GM21360 (cell line): ENCODE measurements around the gene FNBP1.
"Not testable (repeated sequence)": the region's sequence is repeated elsewhere in the genome, so short reads cannot be mapped to it uniquely, and the experiment has no call there.

Source experiments
- ATAC-seq: cut with Tn5 transposase; IDR thresholded peaks from one replicate; pipeline ENCODE4 v1.9.1; 2021; ENCODE audit warnings: mild to moderate bottlenecking, moderate library complexity; ENCODE audit not compliant: unreplicated experiment

FNBP1 gene

DNA sequence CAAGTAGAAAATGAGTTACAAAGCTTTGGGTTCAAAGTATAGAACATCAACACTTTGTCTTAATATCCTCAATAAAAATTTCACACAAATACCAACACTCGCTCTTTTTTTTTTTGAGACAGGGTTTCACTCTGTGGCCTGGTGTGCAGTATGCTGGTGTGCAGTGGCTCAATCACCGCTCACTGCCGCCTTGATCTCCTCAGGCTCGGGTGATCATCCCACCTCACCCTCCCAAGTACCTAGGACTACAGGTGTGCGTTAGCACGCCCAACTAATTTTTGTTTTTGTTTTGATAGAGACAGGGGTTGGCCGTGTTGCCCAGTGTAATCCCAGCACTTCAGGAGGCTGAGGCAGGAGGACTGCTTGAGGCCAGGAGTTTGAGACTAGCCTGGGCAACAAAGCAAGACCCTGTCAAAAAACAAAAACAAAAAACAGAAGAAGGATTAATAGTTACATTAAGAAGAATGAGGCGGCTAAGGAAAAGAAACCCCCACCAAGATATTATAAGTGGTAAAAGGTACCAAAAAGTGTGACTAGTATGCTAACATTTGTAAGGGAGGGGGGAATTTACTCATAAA lies 20.3 kb downstream of the FNBP1 start:
- no peak for ATAC-seq

DNA sequence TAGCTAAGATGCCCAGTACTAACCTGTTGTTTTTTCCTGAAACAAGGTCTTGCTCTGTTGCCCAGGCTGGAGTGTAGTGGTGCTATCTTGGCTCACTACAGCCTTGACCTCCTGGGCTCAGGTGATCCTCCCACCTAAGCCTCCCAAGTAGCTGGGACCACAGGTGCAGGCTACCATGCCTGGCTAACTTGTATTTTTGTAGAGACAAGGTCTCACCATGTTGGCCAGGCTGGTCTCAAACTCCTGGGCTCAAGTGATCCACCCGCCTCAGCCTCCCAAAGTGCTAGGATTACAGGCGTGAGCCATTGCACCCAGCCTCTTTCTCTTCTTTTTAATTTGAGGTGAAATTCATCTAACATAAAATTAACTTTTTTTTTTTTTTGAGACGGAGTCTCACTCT lies 21.1 kb downstream of the FNBP1 start:
- not testable (repeated sequence) for ATAC-seq

DNA sequence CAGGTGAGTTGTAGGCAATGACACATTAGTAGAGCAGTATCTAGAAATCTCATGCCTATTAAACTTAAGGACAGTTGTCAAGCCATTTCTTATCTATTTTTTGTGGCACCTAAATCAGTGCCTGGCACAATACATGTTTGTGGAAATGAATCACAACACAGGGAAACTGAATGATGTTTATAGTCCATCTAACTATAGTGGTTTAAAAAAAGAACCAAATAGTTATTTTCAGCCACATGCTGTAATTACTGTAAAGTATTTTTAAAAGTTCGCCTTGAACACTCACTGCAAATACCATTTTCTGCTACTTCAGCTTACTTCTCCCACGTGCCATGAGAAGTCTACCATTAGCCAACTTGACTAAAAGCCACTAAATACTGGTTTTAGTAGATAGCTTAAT lies 21.9 kb downstream of the FNBP1 start:
- ATAC-seq: no peak

DNA sequence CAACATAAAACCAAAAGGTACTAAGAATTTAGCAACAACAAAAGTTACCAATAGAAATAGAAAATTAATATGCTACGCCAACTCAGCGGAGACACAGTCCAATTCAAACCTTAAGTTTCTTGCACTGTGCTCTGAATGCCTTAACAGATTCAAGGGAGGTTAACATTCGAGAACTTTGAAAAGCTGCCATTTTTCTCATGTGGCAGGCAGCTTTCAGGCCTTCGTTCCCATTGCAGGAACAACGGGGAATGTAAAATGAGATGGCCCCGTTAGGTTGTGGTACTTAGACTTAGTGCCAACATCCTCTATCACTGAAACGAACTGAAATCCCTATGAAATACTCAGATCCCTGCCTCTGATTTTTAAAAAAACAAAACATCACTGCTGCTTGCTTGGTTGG lies 22.4 kb downstream of the FNBP1 start:
- ATAC-seq: no peak

DNA sequence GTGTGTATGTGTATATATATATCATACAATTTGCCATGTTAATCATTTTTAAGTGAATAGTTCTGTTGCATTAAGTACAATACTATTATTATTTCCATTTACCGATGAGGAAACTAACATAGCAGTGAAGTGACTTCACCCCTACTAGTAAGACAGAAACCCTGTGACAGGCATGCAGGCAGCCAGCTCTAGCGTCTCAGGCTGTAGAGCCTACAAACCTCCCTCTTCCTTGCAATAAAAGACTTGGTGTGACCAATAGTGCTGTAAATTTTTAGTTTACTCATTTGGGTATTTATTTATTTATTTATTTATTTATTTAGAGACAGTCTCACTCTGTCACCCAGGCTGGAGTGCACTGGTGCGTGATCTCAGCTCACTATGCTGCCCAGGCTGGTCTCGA lies 24.7 kb downstream of the FNBP1 start:
- no peak for ATAC-seq

DNA sequence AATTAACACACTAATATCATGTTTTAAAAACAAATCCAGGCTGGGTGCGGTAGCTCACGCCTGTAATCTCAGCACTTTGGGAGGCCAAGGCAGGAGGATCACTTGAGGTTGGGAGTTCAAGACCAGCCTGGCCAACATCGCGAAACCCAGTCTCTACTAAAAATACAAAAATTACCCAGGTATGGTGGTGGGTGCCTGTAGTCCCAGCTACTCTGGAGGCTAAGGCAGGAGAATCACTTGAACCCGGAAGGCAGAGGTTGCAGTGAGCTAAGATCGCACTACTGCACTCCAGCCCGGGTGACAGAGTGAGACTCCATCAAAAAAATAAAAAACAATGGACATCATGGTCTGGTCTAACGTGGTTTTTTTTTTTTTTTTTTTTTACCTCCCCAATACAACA lies 25.5 kb downstream of the FNBP1 start:
- not testable (repeated sequence) for ATAC-seq

DNA sequence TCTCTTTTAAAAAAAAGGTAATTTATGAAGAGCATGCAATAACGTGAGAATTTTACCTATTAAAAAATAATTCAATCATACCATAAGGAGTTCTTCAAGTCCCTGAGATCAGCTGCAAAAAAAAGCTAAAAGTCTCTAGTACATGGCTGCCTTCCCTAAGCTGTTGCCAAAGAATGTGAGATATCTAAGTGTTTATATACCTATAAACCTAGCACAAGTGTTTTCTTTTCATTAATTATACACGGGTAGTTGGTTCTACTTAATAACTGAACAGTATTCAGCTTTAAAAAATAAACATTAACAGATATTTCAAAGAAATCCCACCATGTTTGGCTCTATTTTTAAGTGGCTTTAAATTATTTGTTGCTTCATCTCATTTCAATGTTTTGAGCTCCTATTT lies 25.9 kb downstream of the FNBP1 start:
- ATAC-seq: no peak

DNA sequence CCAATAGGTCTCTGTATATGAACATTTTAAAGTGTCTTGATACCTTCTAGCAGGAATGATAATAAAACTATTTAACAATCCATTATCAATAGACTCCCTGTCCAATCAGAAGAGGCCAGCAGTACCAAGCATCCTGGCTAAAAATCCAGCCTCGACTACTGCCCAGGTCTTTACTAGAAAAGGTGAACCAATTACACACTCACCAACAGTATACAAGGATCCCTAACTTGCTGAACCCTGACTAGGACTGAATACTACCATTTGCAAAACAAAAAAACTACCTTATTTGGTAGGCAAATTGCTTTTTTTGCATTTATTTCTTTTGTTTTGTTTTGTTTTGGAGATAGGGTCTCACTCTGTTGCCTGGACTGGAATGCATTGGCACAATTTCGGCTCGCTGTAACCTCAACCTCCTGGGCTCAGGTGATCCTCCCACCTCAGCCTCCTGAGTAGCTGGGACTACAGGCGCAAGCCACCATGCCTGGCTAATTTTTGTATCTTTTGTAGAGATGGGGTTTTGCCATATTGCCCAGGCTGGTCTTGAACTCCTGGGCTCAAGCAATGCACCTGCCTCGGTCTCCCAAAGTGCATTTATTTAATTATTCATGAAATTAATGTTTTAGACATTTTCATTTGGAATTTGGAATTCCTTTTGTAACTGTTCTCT lies 27.5 kb downstream of the FNBP1 start:
- ATAC-seq: no peak

DNA sequence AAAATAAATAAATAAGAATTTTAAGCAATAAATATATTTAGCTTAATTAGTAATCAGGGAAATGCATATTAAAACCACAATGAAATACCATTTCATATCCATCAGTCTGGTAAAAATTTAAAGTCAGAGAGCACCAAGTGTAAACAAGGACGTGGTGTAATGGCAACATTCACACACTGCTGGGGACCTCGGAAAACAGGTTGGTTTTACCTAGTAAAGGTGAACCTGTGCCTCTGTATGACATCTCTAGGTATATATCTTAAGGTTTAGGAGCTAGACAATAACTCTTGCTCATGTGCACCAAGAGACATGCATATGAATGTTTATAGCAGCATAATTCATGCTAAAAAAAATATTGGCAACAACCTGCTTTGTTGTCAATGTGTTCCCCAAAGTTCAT lies 29.7 kb downstream of the FNBP1 start:
- ATAC-seq: no peak

DNA sequence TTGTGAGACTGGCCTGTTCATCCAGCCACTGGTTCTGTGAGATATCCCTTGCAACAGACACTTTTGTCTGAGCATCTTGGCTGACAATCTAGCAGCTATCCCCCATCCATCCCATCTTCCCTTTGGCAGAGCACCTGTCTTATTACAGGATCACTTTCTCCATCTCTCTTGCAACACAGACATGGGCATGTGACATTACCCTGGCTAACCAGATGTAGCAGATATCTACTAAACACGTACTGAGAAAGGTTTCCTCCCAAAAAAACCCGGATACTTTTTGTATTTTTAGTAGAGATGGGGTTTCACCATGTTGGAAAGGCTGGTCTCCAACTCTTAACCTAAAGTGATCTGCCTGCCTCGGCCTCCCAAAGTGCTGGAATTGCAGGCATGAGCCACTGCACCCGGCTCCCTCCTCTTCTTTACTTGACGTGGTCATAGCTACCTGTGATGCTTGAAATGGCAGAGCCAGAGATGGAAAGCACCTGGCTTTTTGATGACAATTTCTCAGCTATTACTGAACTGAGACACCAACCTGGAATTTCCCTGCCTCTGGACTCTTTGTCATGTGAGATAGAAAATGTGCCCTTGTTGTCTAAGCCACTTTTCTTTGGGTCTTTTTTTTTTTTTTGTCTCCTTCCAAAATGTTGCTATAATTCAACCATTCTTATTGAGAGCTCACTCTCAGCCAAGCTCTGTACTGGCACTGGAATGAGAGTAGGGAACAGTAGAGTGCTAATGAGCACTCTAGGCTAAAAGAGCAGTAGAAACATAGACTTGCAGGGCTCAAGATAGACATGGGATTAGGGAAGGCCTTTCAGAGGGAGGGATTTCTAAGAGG lies 32.6 kb downstream of the FNBP1 start:
- ATAC-seq: peak; percentile 38

DNA sequence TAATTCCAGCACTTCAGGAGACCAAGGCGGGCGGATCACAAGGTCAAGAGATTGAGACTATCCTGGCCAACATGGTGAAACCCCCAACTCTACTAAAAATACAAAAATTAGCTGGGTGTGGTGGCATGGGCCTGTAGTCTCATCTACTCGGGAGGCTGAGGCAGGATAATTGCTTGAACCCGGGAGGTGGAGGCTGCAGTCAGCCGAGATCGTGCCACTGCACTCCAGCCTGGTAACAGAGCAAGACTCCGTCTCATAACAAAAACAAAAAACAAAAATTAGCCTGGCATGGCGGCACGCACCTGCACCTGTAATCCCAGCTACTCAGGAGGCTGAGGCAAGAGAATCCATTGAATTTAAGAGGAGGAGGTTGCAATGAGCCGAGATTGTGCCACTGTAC lies 33.4 kb downstream of the FNBP1 start:
- ATAC-seq: not testable (repeated sequence)

DNA sequence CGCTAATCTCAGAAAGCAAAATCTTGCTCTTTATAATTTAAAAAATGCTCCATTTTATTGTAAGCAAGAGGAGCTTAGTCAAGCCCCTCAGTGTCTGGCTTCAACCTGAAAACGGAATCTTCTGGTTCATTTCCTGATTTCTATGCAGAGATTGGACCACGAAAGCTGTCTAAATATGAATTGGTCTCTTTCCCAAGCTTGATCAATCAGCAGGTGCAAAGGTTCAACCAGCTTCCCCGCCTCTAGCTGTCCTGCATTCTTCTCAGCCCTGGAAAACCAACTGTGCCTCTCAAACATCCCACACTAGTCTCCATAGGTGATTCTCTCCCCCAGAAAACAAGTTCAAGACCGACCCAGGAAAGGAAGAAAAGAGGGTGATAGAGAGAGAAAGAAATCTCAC lies 34.5 kb downstream of the FNBP1 start:
- ATAC-seq: no peak

DNA sequence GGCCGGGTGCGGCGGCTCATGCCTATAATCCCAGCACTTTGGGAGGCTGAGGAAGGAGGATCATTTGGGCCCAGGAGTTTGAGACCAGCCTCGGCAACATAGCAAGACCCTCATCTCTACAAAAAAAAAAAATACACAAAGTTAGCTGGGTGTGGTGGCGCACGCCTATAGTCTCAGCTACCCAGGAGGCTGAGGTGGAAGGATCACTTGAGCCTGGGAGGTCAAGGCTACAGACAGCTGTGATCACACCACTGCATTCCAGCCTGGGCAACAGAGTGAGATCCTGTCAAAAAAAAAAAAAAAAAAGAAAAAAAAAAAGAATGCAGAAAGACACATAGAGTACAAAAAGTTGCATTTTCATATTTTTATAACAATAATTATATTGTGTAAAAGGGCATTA lies 36.0 kb downstream of the FNBP1 start:
- ATAC-seq: not testable (repeated sequence)

DNA sequence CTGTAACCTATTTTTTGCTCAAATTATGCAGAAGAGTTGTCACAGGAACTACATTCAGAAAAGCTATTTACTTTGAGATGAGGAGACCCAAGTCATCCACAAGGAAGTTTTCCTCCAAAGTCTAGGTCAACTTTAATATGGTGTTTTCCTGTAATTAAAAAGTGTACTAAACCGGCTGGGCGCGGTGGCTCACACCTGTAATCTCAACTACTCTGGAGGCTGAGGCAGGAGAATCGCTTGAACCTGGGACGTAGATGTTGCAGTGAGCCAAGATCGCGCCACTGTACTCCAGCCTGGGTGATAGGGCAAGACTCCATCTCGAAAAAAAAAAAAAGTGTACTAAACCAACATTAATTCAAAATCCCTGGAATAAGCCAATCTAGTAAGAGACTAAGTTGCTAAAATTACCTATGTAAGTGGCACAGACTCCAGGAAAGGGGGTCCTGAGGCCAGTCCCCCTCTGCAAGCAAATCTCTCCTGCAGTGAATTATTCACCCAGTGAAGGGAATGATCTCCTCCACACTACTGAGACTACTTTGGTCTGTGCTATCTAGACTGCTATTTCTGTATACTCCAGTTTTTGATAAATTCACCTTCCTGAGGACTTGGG lies 38.9 kb downstream of the FNBP1 start:
- no peak for ATAC-seq

DNA sequence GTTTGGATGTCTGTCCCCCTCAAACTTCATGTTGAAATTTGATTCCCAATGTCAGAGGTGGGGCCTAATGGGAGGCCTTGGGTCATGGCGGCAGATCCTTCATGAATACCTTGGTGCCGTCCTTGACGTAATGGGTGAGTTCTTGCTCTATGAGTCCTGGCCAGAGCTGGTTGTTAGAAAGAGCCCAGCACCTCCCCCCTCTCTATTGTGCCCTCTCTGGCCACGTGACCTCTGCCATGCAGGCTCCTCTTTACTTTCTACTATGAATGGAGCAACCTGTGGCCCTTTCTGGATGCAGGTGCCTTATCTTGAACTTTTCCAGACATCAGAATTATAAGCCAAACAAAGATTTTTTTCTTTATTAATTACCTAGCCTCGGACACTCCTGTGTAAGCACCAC lies 40.7 kb downstream of the FNBP1 start:
- ATAC-seq: no peak

DNA sequence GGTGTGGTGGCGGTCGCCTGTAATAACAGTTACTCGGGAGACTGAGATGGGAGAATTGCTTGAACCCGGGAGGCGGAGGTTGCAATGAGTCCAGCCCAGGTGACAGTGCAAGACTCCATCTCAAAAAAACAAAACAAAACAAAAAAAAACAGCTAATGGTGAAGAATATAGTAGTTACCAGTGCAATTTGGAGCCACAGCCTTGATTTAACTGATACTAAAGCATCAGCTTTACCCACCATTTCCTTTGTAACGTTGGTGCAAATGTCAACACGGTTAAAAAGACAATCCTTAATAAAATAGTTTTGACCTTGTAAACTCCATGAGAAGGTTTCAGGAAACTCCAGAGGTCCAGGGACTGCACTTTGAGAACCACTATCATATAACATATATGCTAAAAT lies 41.8 kb downstream of the FNBP1 start:
- no peak for ATAC-seq

DNA sequence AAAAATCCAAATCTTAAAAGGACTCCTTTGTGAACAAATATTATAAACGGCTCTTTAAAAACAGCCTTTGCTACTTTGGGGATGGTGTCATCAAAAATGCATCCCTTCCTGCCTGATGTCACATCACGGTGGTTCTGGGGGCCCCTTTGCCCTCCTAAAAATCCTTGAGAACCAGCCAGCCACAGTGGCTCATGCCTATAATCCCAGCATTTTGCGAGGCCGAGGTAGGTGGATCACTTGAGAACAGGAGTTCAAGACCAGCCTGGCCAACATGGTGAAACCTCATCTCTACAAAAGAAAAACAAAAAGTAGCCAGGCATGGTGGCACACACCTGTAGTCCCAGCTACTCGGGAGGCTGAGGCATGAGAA lies 43.9 kb downstream of the FNBP1 start:
- no peak for ATAC-seq

DNA sequence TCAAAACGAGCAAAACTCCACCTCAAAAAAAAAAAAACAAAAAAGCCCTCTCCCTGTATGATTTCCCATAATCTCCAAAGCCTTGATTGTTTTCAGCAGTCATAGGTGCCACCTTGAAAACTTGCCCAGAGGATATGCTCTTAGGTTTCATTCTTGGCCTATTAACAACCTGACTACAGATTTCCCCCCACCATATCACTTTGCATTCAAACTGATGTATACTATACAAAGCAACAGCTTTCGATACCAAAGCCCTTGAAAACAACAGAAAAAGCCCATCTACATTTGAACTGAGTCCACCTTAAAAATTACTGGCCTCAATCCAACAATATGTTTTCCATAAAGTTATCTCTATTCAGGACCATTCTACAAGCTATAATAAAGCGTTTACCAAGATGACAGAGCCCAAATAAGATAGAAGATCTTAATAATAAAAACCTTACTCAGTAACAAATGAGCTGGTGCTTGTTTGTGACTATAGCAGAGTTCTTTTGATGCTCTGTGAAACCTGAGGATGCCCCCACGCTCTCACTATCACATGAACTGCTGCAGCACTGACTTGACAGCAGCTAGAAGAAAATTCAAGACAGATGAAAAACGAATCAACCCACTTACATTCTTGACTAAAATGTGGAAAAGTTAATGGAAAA lies 44.4 kb downstream of the FNBP1 start:
- ATAC-seq: no peak

DNA sequence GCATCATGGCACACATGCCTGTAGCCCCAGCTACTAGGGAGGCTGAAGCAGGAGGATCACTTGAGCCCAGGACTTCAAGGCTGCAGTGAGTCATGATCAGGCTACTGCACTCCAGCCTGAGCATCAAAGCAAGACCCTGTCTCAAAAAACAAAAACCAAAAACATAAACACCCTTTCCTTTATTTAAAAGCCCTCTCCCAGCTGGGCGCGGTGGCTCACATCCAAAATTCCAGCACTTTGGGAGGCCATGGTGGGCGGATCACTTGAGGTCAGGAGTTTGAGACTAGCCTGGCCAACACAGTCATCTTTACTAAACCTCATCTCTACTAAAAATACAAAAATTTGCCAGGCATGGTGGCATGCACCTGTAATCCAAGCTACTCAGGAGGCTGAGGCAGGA lies 45.3 kb downstream of the FNBP1 start:
- ATAC-seq: not testable (repeated sequence)

DNA sequence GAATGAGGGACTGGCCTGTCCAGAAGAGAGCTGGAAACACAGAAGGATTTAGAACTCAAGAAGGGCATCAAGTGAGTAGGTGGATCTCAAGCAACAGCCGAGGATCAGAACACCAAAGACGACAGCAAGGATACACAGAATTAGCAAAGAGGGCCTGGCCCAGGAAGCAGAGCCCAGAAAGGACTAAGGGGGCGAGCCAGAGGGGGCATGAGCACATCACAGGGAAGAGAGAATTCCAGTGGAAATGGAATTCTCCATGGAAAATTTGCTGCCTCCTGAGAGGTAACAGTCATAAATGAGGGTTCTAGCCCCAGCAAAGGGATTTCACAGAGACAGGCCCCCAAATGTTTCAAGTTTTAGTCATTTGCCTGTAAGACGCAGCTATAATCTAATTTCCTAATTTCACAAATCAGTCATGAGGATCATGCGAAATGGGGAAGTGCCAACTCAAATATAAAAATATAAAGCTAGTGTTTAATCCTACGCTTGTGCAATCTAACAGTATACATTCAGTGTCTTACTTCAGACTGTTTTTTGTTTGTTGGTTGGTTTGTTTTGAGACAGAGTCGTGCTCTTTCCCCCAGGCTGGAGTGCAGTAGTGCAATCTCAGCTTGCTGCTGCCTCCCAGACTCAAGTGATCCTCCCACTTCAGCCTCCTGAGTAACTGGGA lies 46.7 kb downstream of the FNBP1 start:
- no peak for ATAC-seq
